Right ventricle myocardium inferior (tissue), 1 donor: ENCODE results near the gene ATP8B4. TPM values are rescaled to one million over a fixed set of nuclear protein-coding genes. Genes with fewer than 3 reads are reported as not detected.

ENCODE experiments used
- ATAC-seq: fragments of 200-7000 bp; cut with Tn5 transposase; one replicate; pipeline ENCODE4 v1.9.1; 2020; ENCODE audit warnings: mild to moderate bottlenecking, moderate library complexity
- DNase-seq: peaks from one replicate; pipeline ENCODE4 v3.0.0; 2021; ENCODE audit errors: missing footprints
- intact Hi-C: fragments of 100-400 bp; cut with DNase I; formaldehyde crosslinking; loops from one replicate; pipeline ENCODE4 v1.11.0; 2022
- total RNA-seq: library from RNA; stranded (reverse); fragmentation: NEBNext Ultra II Directional; extraction: Animal tissue kit (Norgen Biotek cat#: 25700); gene quantifications from one replicate; pipeline ENCODE4 v1.2.1, GENCODE V29; 2021
- donor health status: DM: no; HTN: yes; CAD: no; lungs with severe emphysema.

The ATP8B4 gene
- total RNA-seq, 1 donor from 2014 or later: 6.1 TPM

- no peak for DNase-seq
- no peak for ATAC-seq
- intact Hi-C loops: no loop called here
Measured at GRCh38 chr15:50082066-50082465, 37.0 kb downstream of the ATP8B4 start.

- intact Hi-C loops: no loop called here
- no peak for DNase-seq
- no peak for ATAC-seq
Measured at GRCh38 chr15:50077651-50078050, 41.4 kb downstream of the ATP8B4 start.

- DNase-seq (no peak), ATAC-seq (no peak)
- intact Hi-C loops: no loop called here
Measured at GRCh38 chr15:50077176-50077575, 41.9 kb downstream of the ATP8B4 start.

GRCh38 chr15:50075319-50075718 lies 43.7 kb downstream of the ATP8B4 start:
- ATAC-seq (no peak), DNase-seq (no peak)
- intact Hi-C loops: no loop called here

GRCh38 chr15:50071551-50072258 lies 47.3 kb downstream of the ATP8B4 start:
- intact Hi-C loops: no loop called here
- ATAC-seq (no peak), DNase-seq (no peak)

GRCh38 chr15:50068016-50068415 lies 51.0 kb downstream of the ATP8B4 start:
- intact Hi-C loops: no loop called here
- DNase-seq (no peak), ATAC-seq (no peak)

GRCh38 chr15:50067254-50067653 lies 51.8 kb downstream of the ATP8B4 start:
- ATAC-seq: no peak
- intact Hi-C loops: no loop called here
- no peak for DNase-seq

- ATAC-seq (no peak), DNase-seq (no peak)
- intact Hi-C loops: no loop called here
Measured at GRCh38 chr15:50066666-50067065, 52.4 kb downstream of the ATP8B4 start.

- intact Hi-C loops: no loop called here
- ATAC-seq (no peak), DNase-seq (no peak)
Measured at GRCh38 chr15:50066202-50066601, 52.8 kb downstream of the ATP8B4 start.

GRCh38 chr15:50065279-50065678 lies 53.8 kb downstream of the ATP8B4 start:
- ATAC-seq (no peak), DNase-seq (no peak)
- intact Hi-C loops: no loop called here

GRCh38 chr15:50064673-50065072 lies 54.4 kb downstream of the ATP8B4 start:
- intact Hi-C loops: no loop called here
- DNase-seq (no peak), ATAC-seq (no peak)

GRCh38 chr15:50063226-50063625 lies 55.8 kb downstream of the ATP8B4 start:
- intact Hi-C loops: no loop called here

GRCh38 chr15:50061503-50061902 lies 57.5 kb downstream of the ATP8B4 start:
- intact Hi-C loops: no loop called here
- DNase-seq (no peak), ATAC-seq (no peak)

More at GRCh38 chr15:50063226-50063625, 55.8 kb downstream of the ATP8B4 start:
- ATAC-seq (no peak), DNase-seq (no peak)

GRCh38 chr15:50059883-50060282 lies 59.1 kb downstream of the ATP8B4 start:
- intact Hi-C loops: loop anchor here (5.0 kb wide), 1 partner anchor 823 kb away; no protein-coding TSS in a partner anchor
- DNase-seq (peak; percentile 40), ATAC-seq (no peak)

- ATAC-seq: no peak
- no peak for DNase-seq
- intact Hi-C loops: loop anchor here (5.0 kb wide), 1 partner anchor 822 kb away; no protein-coding TSS in a partner anchor
Measured at GRCh38 chr15:50059203-50059772, 59.7 kb downstream of the ATP8B4 start.

- ATAC-seq (no peak), DNase-seq (no peak)
- intact Hi-C loops: loop anchor here (5.0 kb wide), 1 partner anchor 821 kb away; no protein-coding TSS in a partner anchor
Measured at GRCh38 chr15:50057905-50058639, 61.0 kb downstream of the ATP8B4 start.

- ATAC-seq (no peak), DNase-seq (no peak)
- intact Hi-C loops: loop anchor here (5.0 kb wide), 1 partner anchor 820 kb away; no protein-coding TSS in a partner anchor
Measured at GRCh38 chr15:50057196-50057595, 61.8 kb downstream of the ATP8B4 start.

GRCh38 chr15:50055750-50056157 lies 63.3 kb downstream of the ATP8B4 start:
- DNase-seq (no peak), ATAC-seq (no peak)
- intact Hi-C loops: loop anchor here (2.0 to 5.0 kb wide), 3 partner anchors 179 to 818 kb away; partner anchors contain the start of genes DTWD1 and FAM227B

GRCh38 chr15:50055332-50055731 lies 63.7 kb downstream of the ATP8B4 start:
- intact Hi-C loops: loop anchor here (2.0 to 5.0 kb wide), 3 partner anchors 179 to 818 kb away; partner anchors contain the start of genes DTWD1 and FAM227B
- DNase-seq (no peak), ATAC-seq (peak; percentile 85)
